ENCODE measurements around the gene CCDC142. TPM values are rescaled to one million over a fixed set of nuclear protein-coding genes. Genes with fewer than 3 reads are reported as not detected.
A peak's percentile ranks its signal among the peaks of the same experiment; 100 is the strongest.

Gene CCDC142
- total RNA-seq, 4 donors from 2014 or later, result 60.6 to 132 (median 94.7) TPM

- Histone ChIP-seq H3K27ac (no peak overlapping the region), H3K4me3 (peak overlapping the region; percentile 36 to 50 (median 44)), H3K9me3 (peaks cover 0 to 3% (median 0%) of the 10 kb centered on the region in 4 donors), H3K27me3 (peaks cover 0 to 56% of the 10 kb centered on the region in 2 donors), H3K4me1 (peaks cover 4 to 29% (median 22%) of the 10 kb centered on the region in 4 donors), H3K36me3 (no peaks in the 10 kb centered on the region)
- DNase-seq, result peak in 1 of 3 donors; percentile 62
- no peak for TF ChIP-seq CTCF (IDR thresholded peaks at IDR 0.05)
- TF ChIP-seq POLR2A (IDR thresholded peaks at IDR 0.05), result no peak
Observed at GRCh38 chr2:74515271-74515980, 32.6 kb upstream of the CCDC142 start.

- Histone ChIP-seq H3K27me3 (peaks cover 0 to 56% of the 10 kb centered on the region in 2 donors), H3K4me3 (peak within 1 kb of the TSS in 3 of 4 donors; percentile 17 to 50 (median 27)), H3K27ac (no peak within 1 kb of the TSS), H3K4me1 (peaks cover 4 to 29% (median 22%) of the 10 kb centered on the region in 4 donors), H3K36me3 (no peaks in the 10 kb centered on the region), H3K9me3 (peaks cover 0 to 3% (median 0%) of the 10 kb centered on the region in 4 donors)
- no peak for TF ChIP-seq POLR2A (IDR thresholded peaks at IDR 0.05)
- no peak for TF ChIP-seq CTCF (IDR thresholded peaks at IDR 0.05)
- DNase-seq, result peak in 1 of 3 donors; percentile 55
Observed at GRCh38 chr2:74514368-74515270, 31.8 kb upstream of the CCDC142 start, which contains the start of gene TLX2. Gene TLX2, plus strand, starts transcription at chr2:74514450. Its CDS starts 357 bp downstream, at chr2:74514807.

GRCh38 chr2:74513605-74514367, 31.0 kb upstream of the CCDC142 start:
- TF ChIP-seq CTCF (IDR thresholded peaks at IDR 0.05), result no peak
- no peak for TF ChIP-seq POLR2A (IDR thresholded peaks at IDR 0.05)
- Histone ChIP-seq H3K27ac (no peak overlapping the region), H3K9me3 (peaks cover 0 to 3% (median 0%) of the 10 kb centered on the region in 4 donors), H3K4me1 (peaks cover 4 to 29% (median 22%) of the 10 kb centered on the region in 4 donors), H3K27me3 (peaks cover 0 to 56% of the 10 kb centered on the region in 2 donors), H3K36me3 (no peaks in the 10 kb centered on the region), H3K4me3 (peak overlapping the region in 3 of 4 donors; percentile 17 to 50 (median 27))
- peak in 1 of 3 donors; percentile 50 for DNase-seq

- TF ChIP-seq CTCF (IDR thresholded peaks at IDR 0.05) (no peak), POLR2A (IDR thresholded peaks at IDR 0.05) (no peak)
- Histone ChIP-seq H3K27ac (no peak overlapping the region), H3K36me3 (no peaks in the 10 kb centered on the region), H3K9me3 (peaks cover 0 to 3% (median 0%) of the 10 kb centered on the region in 4 donors), H3K4me1 (peaks cover 4 to 35% (median 24%) of the 10 kb centered on the region in 4 donors), H3K27me3 (peaks cover 0 to 56% of the 10 kb centered on the region in 2 donors), H3K4me3 (no peak overlapping the region)
- peak in 1 of 3 donors; percentile 44 for DNase-seq
Observed at GRCh38 chr2:74512744-74513604, 30.2 kb upstream of the CCDC142 start.

Measured in Peyer's patch (tissue), 4 donors.